Trophoblast cell (in vitro differentiated cells and primary cell): ENCODE results near the gene SBDS.
"Not testable (repeated sequence)": the region's sequence is repeated elsewhere in the genome, so short reads cannot be mapped to it uniquely, and the experiment has no call there.

Experiments used
- DNase-seq, 2 donors: peaks; one replicate each; pipeline ENCODE4 v3.0.0-alpha.2; 2016
- H2AFZ ChIP-seq: 2 replicates; pipeline ENCODE4 v1.6.1; 2013; ENCODE audit warnings: low read length, moderate library complexity, mild to moderate bottlenecking; ENCODE audit not compliant: insufficient read depth, poor library complexity
- H2AK5ac ChIP-seq: 2 replicates; pipeline ENCODE4 v1.6.1; 2013; ENCODE audit warnings: mild to moderate bottlenecking, low read length
- H2BK120ac ChIP-seq: 2 replicates; pipeline ENCODE4 v1.6.1; 2013; ENCODE audit warnings: low read length, mild to moderate bottlenecking, moderate library complexity; ENCODE audit not compliant: insufficient read depth, poor library complexity
- H2BK12ac ChIP-seq: 2 replicates; pipeline ENCODE4 v1.6.1; 2013; ENCODE audit warnings: mild to moderate bottlenecking, low read length, moderate library complexity
- H2BK5ac ChIP-seq: 2 replicates; pipeline ENCODE4 v1.6.1; 2013; ENCODE audit warnings: low read length, low read depth, moderate library complexity, mild to moderate bottlenecking; ENCODE audit not compliant: poor library complexity
- H3K14ac ChIP-seq: 2 replicates; pipeline ENCODE4 v1.6.1; 2013; ENCODE audit warnings: mild to moderate bottlenecking, low read length
- H3K18ac ChIP-seq: 2 replicates; pipeline ENCODE4 v1.6.1; 2013; ENCODE audit warnings: mild to moderate bottlenecking, low read length
- H3K23ac ChIP-seq: 2 replicates; pipeline ENCODE4 v1.6.1; 2013; ENCODE audit warnings: low read length
- H3K27ac ChIP-seq: 2 replicates; pipeline ENCODE4 v1.5.1; 2013; ENCODE audit warnings: low read depth, mild to moderate bottlenecking, inconsistent platforms, low read length, moderate library complexity
- H3K27me3 ChIP-seq: 2 replicates; pipeline ENCODE4 v1.6.1; 2013; ENCODE audit warnings: inconsistent platforms, mild to moderate bottlenecking, low read length, moderate library complexity; ENCODE audit not compliant: insufficient read depth
- H3K36me3 ChIP-seq, 2 experiments: 1 replicate in 1 of 2; 2 replicates in 1 of 2; pipeline ENCODE4 v1.6.1; 2013; ENCODE audit warnings: low read length in 2 of 2, mild to moderate bottlenecking in 2 of 2, moderate library complexity in 1 of 2; ENCODE audit not compliant: insufficient read depth in 2 of 2, control insufficient read depth in 1 of 2
- H3K4ac ChIP-seq: 2 replicates; pipeline ENCODE4 v1.6.1; 2013; ENCODE audit warnings: low read depth, mild to moderate bottlenecking, low read length, moderate library complexity
- H3K4me1 ChIP-seq, 2 experiments: 1 replicate in 1 of 2; 2 replicates in 1 of 2; pipeline ENCODE4 v1.6.1; 2013; ENCODE audit warnings: low read length in 2 of 2, mild to moderate bottlenecking in 2 of 2, moderate library complexity in 1 of 2; ENCODE audit not compliant: insufficient read depth in 2 of 2, control insufficient read depth in 1 of 2
- H3K4me2 ChIP-seq: 2 replicates; pipeline ENCODE4 v1.6.1; 2013; ENCODE audit warnings: inconsistent platforms, mild to moderate bottlenecking, low read length, moderate library complexity
- H3K4me3 ChIP-seq: 2 replicates; pipeline ENCODE4 v1.5.1; 2013; ENCODE audit warnings: mild to moderate bottlenecking, low read depth, low read length, inconsistent platforms
- H3K79me1 ChIP-seq: one replicate; pipeline ENCODE4 v1.6.1; 2013; ENCODE audit warnings: low read length
- H3K79me2 ChIP-seq: 2 replicates; pipeline ENCODE4 v1.6.1; 2013; ENCODE audit warnings: low read length, mild to moderate bottlenecking; ENCODE audit not compliant: control insufficient read depth, insufficient read depth, poor library complexity
- H3K9ac ChIP-seq: 2 replicates; pipeline ENCODE4 v1.6.1; 2013; ENCODE audit warnings: mild to moderate bottlenecking, low read length
- H3K9me3 ChIP-seq: 2 replicates; pipeline ENCODE4 v1.6.1; 2013; ENCODE audit warnings: low read depth, mild to moderate bottlenecking, control low read depth, inconsistent platforms, low read length; ENCODE audit not compliant: insufficient read depth
- H4K12ac ChIP-seq: 2 replicates; pipeline ENCODE4 v1.6.1; 2013; ENCODE audit warnings: low read depth, mild to moderate bottlenecking, low read length, moderate library complexity
- H4K8ac ChIP-seq: 2 replicates; pipeline ENCODE4 v1.6.1; 2013; ENCODE audit warnings: low read depth, mild to moderate bottlenecking, low read length, moderate library complexity
- H4K91ac ChIP-seq: one replicate; pipeline ENCODE4 v1.6.1; 2013; ENCODE audit warnings: low read depth, mild to moderate bottlenecking, low read length, moderate library complexity
- WGBS: extraction: QIAGEN DNeasy Blood & Tissue Kit; methylation state at CpG from one replicate; pipeline ENCODE4 v1.1.7; 2013; ENCODE audit warnings: missing lambda C conversion rate; ENCODE audit not compliant: insufficient read length, insufficient coverage; ENCODE audit errors: extremely low coverage; 5-methylcytosine and 5-hydroxymethylcytosine counted together

SBDS gene

GRCh38 chr7:66969001-66969400 is 26.4 kb downstream of the SBDS start:
- not testable (repeated sequence) for H3K14ac ChIP-seq
- no CpG with 5 or more reads among the region's 5 CpGs for WGBS

GRCh38 chr7:66967029-66967428 is 28.4 kb downstream of the SBDS start:
- H3K36me3 ChIP-seq, result no peaks in the 10 kb centered on the region
- H4K91ac ChIP-seq, result no peak overlapping the region
- H3K27ac ChIP-seq, result no peak overlapping the region
- no peak overlapping the region for H2AK5ac ChIP-seq
- H3K4me1 ChIP-seq, result no peaks in the 10 kb centered on the region
- H2BK5ac ChIP-seq, result no peak overlapping the region
- H3K4ac ChIP-seq, result no peak overlapping the region
- DNase-seq, result no peak
- peaks cover 3% of the 10 kb centered on the region for H3K9me3 ChIP-seq
- no peaks in the 10 kb centered on the region for H3K79me2 ChIP-seq
- no CpG with 5 or more reads among the region's 6 CpGs for WGBS
- H2BK120ac ChIP-seq, result no peak overlapping the region
- H3K18ac ChIP-seq, result no peak overlapping the region
- no peak overlapping the region for H4K8ac ChIP-seq
- H3K4me3 ChIP-seq, result no peak overlapping the region
- no peak overlapping the region for H3K14ac ChIP-seq
- no peak overlapping the region for H2AFZ ChIP-seq
- H3K9ac ChIP-seq, result no peak overlapping the region
- no peak overlapping the region for H3K23ac ChIP-seq
- no peaks in the 10 kb centered on the region for H3K27me3 ChIP-seq
- no peak overlapping the region for H4K12ac ChIP-seq
- no peaks in the 10 kb centered on the region for H3K79me1 ChIP-seq
- H2BK12ac ChIP-seq, result no peak overlapping the region
- no peak overlapping the region for H3K4me2 ChIP-seq

More at GRCh38 chr7:66969001-66969400, 26.4 kb downstream of the SBDS start:
- H2BK12ac ChIP-seq, H3K4me1 ChIP-seq, H3K79me1 ChIP-seq, H3K27me3 ChIP-seq, H3K27ac ChIP-seq, H3K79me2 ChIP-seq, H3K4me3 ChIP-seq, H4K12ac ChIP-seq, H2AFZ ChIP-seq, H2AK5ac ChIP-seq, H2BK120ac ChIP-seq, H4K91ac ChIP-seq, H2BK5ac ChIP-seq, H3K4ac ChIP-seq, H3K9ac ChIP-seq, H3K4me2 ChIP-seq, H3K18ac ChIP-seq, H3K9me3 ChIP-seq, H4K8ac ChIP-seq, H3K23ac ChIP-seq, H3K36me3 ChIP-seq: not testable (repeated sequence)
- DNase-seq, result peak; percentile 60

- H3K18ac ChIP-seq, result no peak overlapping the region
- no peak overlapping the region for H3K23ac ChIP-seq
- no peaks in the 10 kb centered on the region for H3K4me1 ChIP-seq
- H2AFZ ChIP-seq, result no peak overlapping the region
- no peak overlapping the region for H3K27ac ChIP-seq
- no peak overlapping the region for H2BK5ac ChIP-seq
- H4K8ac ChIP-seq, result no peak overlapping the region
- peaks cover 3% of the 10 kb centered on the region for H3K9me3 ChIP-seq
- peaks cover 7 to 15% of the 10 kb centered on the region in 2 experiments for H3K36me3 ChIP-seq
- peak in 1 of 2 donors; percentile 35 for DNase-seq
- H3K4me2 ChIP-seq, result no peak overlapping the region
- no peaks in the 10 kb centered on the region for H3K79me1 ChIP-seq
- no peak overlapping the region for H3K4ac ChIP-seq
- no peak overlapping the region for H3K14ac ChIP-seq
- no peak overlapping the region for H4K12ac ChIP-seq
- H2BK12ac ChIP-seq, result no peak overlapping the region
- H3K27me3 ChIP-seq, result no peaks in the 10 kb centered on the region
- no peak overlapping the region for H3K4me3 ChIP-seq
- no peak overlapping the region for H3K9ac ChIP-seq
- H3K79me2 ChIP-seq, result no peaks in the 10 kb centered on the region
- H2BK120ac ChIP-seq, result no peak overlapping the region
- no peak overlapping the region for H4K91ac ChIP-seq
- H2AK5ac ChIP-seq, result no peak overlapping the region
- no CpG with 5 or more reads among the region's 4 CpGs for WGBS
Measured at GRCh38 chr7:66964411-66964810, 31.0 kb downstream of the SBDS start.

GRCh38 chr7:66961096-66961495 is 34.3 kb downstream of the SBDS start:
- Histone ChIP-seq H3K27me3 (no peaks in the 10 kb centered on the region), H3K23ac (no peak overlapping the region), H3K4me1 (no peaks in the 10 kb centered on the region), H3K36me3 (peaks cover 23 to 33% of the 10 kb centered on the region in 2 experiments), H3K9me3 (no peaks in the 10 kb centered on the region), H4K12ac (no peak overlapping the region), H3K18ac (no peak overlapping the region), H2BK5ac (no peak overlapping the region), H4K91ac (no peak overlapping the region), H2BK12ac (no peak overlapping the region), H2AK5ac (no peak overlapping the region), H3K79me1 (no peaks in the 10 kb centered on the region), H4K8ac (no peak overlapping the region), H2AFZ (no peak overlapping the region), H3K4me2 (no peak overlapping the region), H3K4me3 (no peak overlapping the region), H3K9ac (no peak overlapping the region), H3K4ac (no peak overlapping the region), H3K27ac (no peak overlapping the region), H3K14ac (no peak overlapping the region), H2BK120ac (no peak overlapping the region), H3K79me2 (no peaks in the 10 kb centered on the region)
- DNase-seq, result no peak
- no CpG with 5 or more reads among the region's 5 CpGs for WGBS
